A673 (cell line): ENCODE results near the gene TBPL1. TPM values are rescaled to one million over a fixed set of nuclear protein-coding genes. Genes with fewer than 3 reads are reported as not detected.

Experiments used
- BruUV-seq: library from RNA; stranded (reverse); fragments of 400-500 nt; replicated peaks from 2 replicates; lab custom pipeline; 2021; lab: Mats Ljungman, UMichigan
- CTCF ChIA-PET: fragments of 300-600 bp; sonication (Branson Sonifier 250); formaldehyde crosslinking; loops from one replicate; lab custom pipeline; 2022; ENCODE audit warnings: antibody characterized with exemption; lab: Charles Lee
- POLR2A ChIA-PET: fragments of 300-600 bp; sonication (Branson Sonifier 250); formaldehyde crosslinking; loops from one replicate; lab custom pipeline; 2022; ENCODE audit warnings: antibody characterized with exemption; ENCODE audit not compliant: low non-redundant PET; lab: Charles Lee
- DNase-seq: peaks from one replicate; pipeline ENCODE4 v3.0.0-alpha.2; 2015; ENCODE audit warnings: low spot score
- H3K27ac ChIP-seq: fragments of 200-600 bp; sonication (generic); 2 replicates; pipeline ENCODE4 v1.5.1; 2016; ENCODE audit warnings: mixed run types, low read depth, mild to moderate bottlenecking, mixed read lengths, antibody characterized with exemption, low read length; ENCODE audit not compliant: poor library complexity, severe bottlenecking
- H3K27me3 ChIP-seq: fragments of 200-600 bp; sonication (generic); replicated peaks from 2 replicates; pipeline ENCODE4 v1.6.1; 2017; ENCODE audit warnings: mixed run types, low read depth, mild to moderate bottlenecking, mixed read lengths, antibody characterized with exemption, low read length; ENCODE audit not compliant: insufficient read depth, poor library complexity
- H3K36me3 ChIP-seq: fragments of 200-600 bp; sonication (generic); 2 replicates; pipeline ENCODE4 v1.6.1; 2016; ENCODE audit warnings: mixed run types, mild to moderate bottlenecking, mixed read lengths, antibody characterized with exemption, low read length; ENCODE audit not compliant: insufficient read depth, poor library complexity, severe bottlenecking
- H3K4me1 ChIP-seq: fragments of 200-600 bp; sonication (generic); 2 replicates; pipeline ENCODE4 v1.6.1; 2017; ENCODE audit warnings: mixed run types, mild to moderate bottlenecking, mixed read lengths, antibody characterized with exemption, low read length; ENCODE audit not compliant: insufficient read depth, poor library complexity, severe bottlenecking
- H3K4me3 ChIP-seq: fragments of 200-600 bp; sonication (generic); 2 replicates; pipeline ENCODE4 v1.5.1; 2016; ENCODE audit warnings: low read depth, mixed run types, mild to moderate bottlenecking, mixed read lengths, low read length; ENCODE audit not compliant: poor library complexity, severe bottlenecking
- H3K9me3 ChIP-seq: fragments of 200-600 bp; sonication (generic); 2 replicates; pipeline ENCODE4 v1.6.1; 2016; ENCODE audit warnings: mixed run types, low read depth, mild to moderate bottlenecking, mixed read lengths, antibody characterized with exemption, low read length; ENCODE audit not compliant: poor library complexity, severe bottlenecking
- CTCF ChIP-seq: fragments of 300-800, 200-600 bp; sonication (generic); conservative IDR thresholded peaks from 2 replicates; pipeline ENCODE4 v1.5.1; 2017; ENCODE audit warnings: low read depth, mild to moderate bottlenecking, antibody characterized with exemption, low read length, moderate library complexity, mixed read lengths
- EZH2 ChIP-seq: fragments of 200-600 bp; sonication (generic); IDR thresholded peaks from 2 replicates; pipeline ENCODE4 v1.6.1; 2017; ENCODE audit warnings: borderline replicate concordance, low read depth, mild to moderate bottlenecking, mixed read lengths, antibody characterized with exemption, low read length; ENCODE audit not compliant: poor library complexity, severe bottlenecking
- intact Hi-C: fragments of 100-400 bp; cut with micrococcal nuclease; formaldehyde crosslinking; loops from one replicate; pipeline ENCODE4 v1.10.0; 2022; ENCODE audit not compliant: unreplicated experiment
- total RNA-seq: library from RNA; stranded (reverse); gene quantifications from 2 replicates; pipeline ENCODE4 v1.2.3, GENCODE V29; 2021

Gene TBPL1
- total RNA-seq, 1 experiment from 2014 or later, result 46.3 TPM

GRCh38 chr6:133957227-133957626 is 4.2 kb downstream of the TBPL1 start:
- Histone ChIP-seq H3K4me1 (peaks cover 24% of the 10 kb centered on the region), H3K27ac (no peak overlapping the region), H3K9me3 (no peaks in the 10 kb centered on the region), H3K27me3 (no peaks in the 10 kb centered on the region), H3K4me3 (no peak overlapping the region), H3K36me3 (no peaks in the 10 kb centered on the region)
- ChIA-PET POLR2A (no interaction called here), CTCF (no interaction called here)
- DNase-seq, result no peak
- intact Hi-C loops, result no loop called here
- TF ChIP-seq EZH2 (no peak), CTCF (no peak)
- no TSS peak for BruUV-seq

- Histone ChIP-seq H3K9me3 (no peaks in the 10 kb centered on the region), H3K36me3 (no peaks in the 10 kb centered on the region), H3K27ac (no peak overlapping the region), H3K4me3 (no peak overlapping the region), H3K27me3 (no peaks in the 10 kb centered on the region), H3K4me1 (peaks cover 25% of the 10 kb centered on the region)
- BruUV-seq, result no TSS peak
- DNase-seq, result no peak
- POLR2A ChIA-PET, result interaction anchor here (0.6 kb wide), 1 partner anchor 1031 kb away, joined by 4 read pairs; no protein-coding TSS in a partner anchor
- intact Hi-C loops, result no loop called here
- CTCF ChIA-PET, result no interaction called here
- no peak for TF ChIP-seq EZH2
- no peak for TF ChIP-seq CTCF
Measured at GRCh38 chr6:133957780-133958242, 4.8 kb downstream of the TBPL1 start.

- no peaks in the 10 kb centered on the region for H3K36me3 ChIP-seq
- H3K9me3 ChIP-seq, result no peaks in the 10 kb centered on the region
- no peaks in the 10 kb centered on the region for H3K27me3 ChIP-seq
- H3K27ac ChIP-seq, result no peak overlapping the region
- ChIA-PET CTCF (no interaction called here), POLR2A (no interaction called here)
- BruUV-seq, result no TSS peak
- intact Hi-C loops, result no loop called here
- H3K4me3 ChIP-seq, result no peak overlapping the region
- peaks cover 25% of the 10 kb centered on the region for H3K4me1 ChIP-seq
- DNase-seq, result no peak
- TF ChIP-seq CTCF, result no peak
- TF ChIP-seq EZH2, result no peak
Measured at GRCh38 chr6:133958791-133959190, 5.8 kb downstream of the TBPL1 start.
